Measurements from ENCODE around the gene GRK6. TPM values are rescaled to one million over a fixed set of nuclear protein-coding genes. Genes with fewer than 3 reads are reported as not detected.

Gene GRK6
- polyA plus RNA-seq, 1 of the 3 experiments (the other 2 are of a cell fraction), result 39.5 TPM

GRCh38 chr5:177403792-177404640, 22.5 kb upstream of the GRK6 start (continued):
- TF ChIP-seq, protein P1, sequence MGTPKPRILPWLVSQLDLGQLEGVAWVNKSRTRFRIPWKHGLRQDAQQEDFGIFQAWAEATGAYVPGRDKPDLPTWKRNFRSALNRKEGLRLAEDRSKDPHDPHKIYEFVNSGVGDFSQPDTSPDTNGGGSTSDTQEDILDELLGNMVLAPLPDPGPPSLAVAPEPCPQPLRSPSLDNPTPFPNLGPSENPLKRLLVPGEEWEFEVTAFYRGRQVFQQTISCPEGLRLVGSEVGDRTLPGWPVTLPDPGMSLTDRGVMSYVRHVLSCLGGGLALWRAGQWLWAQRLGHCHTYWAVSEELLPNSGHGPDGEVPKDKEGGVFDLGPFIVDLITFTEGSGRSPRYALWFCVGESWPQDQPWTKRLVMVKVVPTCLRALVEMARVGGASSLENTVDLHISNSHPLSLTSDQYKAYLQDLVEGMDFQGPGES (IDR thresholded peaks at IDR 0.05; ENCODE audit: low read depth, low read length), result no peak
- TF ChIP-seq FOXJ3 (CRISPR knock-in tag; IDR thresholded peaks at IDR 0.05), result peak; percentile 9; the same call in 1 of the 2 replicates
- peak; percentile 81 for TF ChIP-seq RAD21 (IDR thresholded peaks at IDR 0.05; ENCODE audit: low read length)
- peak; percentile 72 for TF ChIP-seq CTCF (IDR thresholded peaks at IDR 0.05)
- TF ChIP-seq TAF1 (IDR thresholded peaks at IDR 0.05; ENCODE audit: borderline replicate concordance, low read depth, low read length), result peak; percentile 30; the same call in 1 of the 2 replicates
- no peak for TF ChIP-seq RCOR1 (IDR thresholded peaks at IDR 0.05; ENCODE audit: low read length)
- no peak for TF ChIP-seq FOSL2 (IDR thresholded peaks at IDR 0.05; ENCODE audit: borderline replicate concordance, low read depth)

- no peaks in the 10 kb centered on the region for H3K36me3 ChIP-seq (replicated peaks in 1 of 2; ENCODE audit: control insufficient read depth in 1 of 2, insufficient read depth in 2 of 2, low read length in 1 of 2)
- H3K4me3 ChIP-seq (ENCODE audit: low read depth in 2 of 2, low read length in 1 of 2), result peak overlapping the region; percentile 60 to 83
- H3F3A ChIP-seq (replicated peaks; ENCODE audit: insufficient read depth), result peaks cover 14% of the 10 kb centered on the region
- DNase-seq, result peak; percentile 87
- peak overlapping the region in 1 of 2 experiments; percentile 96; a peak in 2 of 4 replicates for H3K27ac ChIP-seq (ENCODE audit: low read depth in 2 of 2, low read length in 1 of 2)
- H3K27me3 ChIP-seq (ENCODE audit: insufficient read depth), result no peaks in the 10 kb centered on the region
- TF ChIP-seq JUND (IDR thresholded peaks at IDR 0.05), result no peak
- TF ChIP-seq MXI1 (IDR thresholded peaks at IDR 0.05; ENCODE audit: low read depth, low read length), result peak; percentile 65; the same call in 1 of the 2 replicates
- no peaks in the 10 kb centered on the region for H4K20me1 ChIP-seq (ENCODE audit: insufficient read depth)
- peak overlapping the region; percentile 55 for H3K9ac ChIP-seq
- peaks cover 0 to 28% of the 10 kb centered on the region in 2 experiments; a peak in 1 of 4 replicates for H3K4me1 ChIP-seq (ENCODE audit: control insufficient read depth in 1 of 2, insufficient read depth in 2 of 2, low read depth in 1 of 2, low read length in 1 of 2)
- peak overlapping the region; percentile 97; the same call in 1 of the 2 replicates for H3K4me2 ChIP-seq
- 32% methylated on average over 8 of the region's 16 CpGs for WGBS (ENCODE audit: low lambda C conversion rate)
- POLR2A ChIA-PET, result interaction anchor here (0.8 to 4.6 kb wide), 12 partner anchors 12 to 96 kb away, joined by 3 to 72 read pairs (median 6); partner anchors contain the start of genes GRK6, LMAN2 and PRR7
- H3K79me2 ChIP-seq (ENCODE audit: insufficient read depth), result no peaks in the 10 kb centered on the region
- CTCF ChIA-PET, result interaction anchor here (0.8 to 9.7 kb wide), 35 partner anchors 11 to 276 kb away, joined by 3 to 375 read pairs (median 10); partner anchors contain the start of genes DDX41, DOK3, GRK6 and LMAN2
- H3K9me2 ChIP-seq, result no peaks in the 10 kb centered on the region
- H3K9me3 ChIP-seq, result no peaks in the 10 kb centered on the region
- H2AFZ ChIP-seq (ENCODE audit: low read depth), result peak overlapping the region; percentile 92
Measured at GRCh38 chr5:177404641-177405179, 21.8 kb upstream of the GRK6 start.
